ENCODE measurements around the gene SEC63.
"Not testable (repeated sequence)": the region's sequence is repeated elsewhere in the genome, so short reads cannot be mapped to it uniquely, and the experiment has no call there.

SEC63 gene

DNA sequence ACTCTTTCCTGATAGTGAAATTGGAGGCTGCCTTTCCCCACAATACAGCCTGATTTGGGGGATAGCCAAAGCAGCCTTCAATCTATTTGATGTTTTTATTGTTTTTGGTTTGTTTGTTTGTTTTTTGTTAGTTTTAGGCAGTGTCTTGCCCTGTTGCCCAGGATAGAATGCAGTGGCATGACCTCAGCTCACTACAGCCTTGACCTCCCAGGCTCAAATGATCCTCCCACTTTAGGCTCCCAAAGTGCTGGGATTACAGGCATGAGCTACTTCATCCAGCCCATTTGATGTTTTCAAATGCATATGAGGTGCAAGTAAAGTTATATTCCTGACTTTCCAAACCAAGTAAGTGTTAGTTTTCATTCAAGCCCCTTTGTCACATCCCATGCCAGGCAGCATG is 41.3 kb upstream of the SEC63 start:
- H3K27ac ChIP-seq: no peak overlapping the region
- no peaks in the 10 kb centered on the region for H3K36me3 ChIP-seq
- TF ChIP-seq, protein P1, sequence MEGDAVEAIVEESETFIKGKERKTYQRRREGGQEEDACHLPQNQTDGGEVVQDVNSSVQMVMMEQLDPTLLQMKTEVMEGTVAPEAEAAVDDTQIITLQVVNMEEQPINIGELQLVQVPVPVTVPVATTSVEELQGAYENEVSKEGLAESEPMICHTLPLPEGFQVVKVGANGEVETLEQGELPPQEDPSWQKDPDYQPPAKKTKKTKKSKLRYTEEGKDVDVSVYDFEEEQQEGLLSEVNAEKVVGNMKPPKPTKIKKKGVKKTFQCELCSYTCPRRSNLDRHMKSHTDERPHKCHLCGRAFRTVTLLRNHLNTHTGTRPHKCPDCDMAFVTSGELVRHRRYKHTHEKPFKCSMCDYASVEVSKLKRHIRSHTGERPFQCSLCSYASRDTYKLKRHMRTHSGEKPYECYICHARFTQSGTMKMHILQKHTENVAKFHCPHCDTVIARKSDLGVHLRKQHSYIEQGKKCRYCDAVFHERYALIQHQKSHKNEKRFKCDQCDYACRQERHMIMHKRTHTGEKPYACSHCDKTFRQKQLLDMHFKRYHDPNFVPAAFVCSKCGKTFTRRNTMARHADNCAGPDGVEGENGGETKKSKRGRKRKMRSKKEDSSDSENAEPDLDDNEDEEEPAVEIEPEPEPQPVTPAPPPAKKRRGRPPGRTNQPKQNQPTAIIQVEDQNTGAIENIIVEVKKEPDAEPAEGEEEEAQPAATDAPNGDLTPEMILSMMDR (IDR thresholded peaks at IDR 0.05): no peak
- H3K27me3 ChIP-seq: no peaks in the 10 kb centered on the region
- intact Hi-C loops (cut with DNase I; ENCODE audit: low total_unique reads): no loop called here
- no peak for DNase-seq
- H3K4me1 ChIP-seq: no peaks in the 10 kb centered on the region
- no peak overlapping the region for H3K4me3 ChIP-seq
- H3K9me3 ChIP-seq: no peaks in the 10 kb centered on the region

DNA sequence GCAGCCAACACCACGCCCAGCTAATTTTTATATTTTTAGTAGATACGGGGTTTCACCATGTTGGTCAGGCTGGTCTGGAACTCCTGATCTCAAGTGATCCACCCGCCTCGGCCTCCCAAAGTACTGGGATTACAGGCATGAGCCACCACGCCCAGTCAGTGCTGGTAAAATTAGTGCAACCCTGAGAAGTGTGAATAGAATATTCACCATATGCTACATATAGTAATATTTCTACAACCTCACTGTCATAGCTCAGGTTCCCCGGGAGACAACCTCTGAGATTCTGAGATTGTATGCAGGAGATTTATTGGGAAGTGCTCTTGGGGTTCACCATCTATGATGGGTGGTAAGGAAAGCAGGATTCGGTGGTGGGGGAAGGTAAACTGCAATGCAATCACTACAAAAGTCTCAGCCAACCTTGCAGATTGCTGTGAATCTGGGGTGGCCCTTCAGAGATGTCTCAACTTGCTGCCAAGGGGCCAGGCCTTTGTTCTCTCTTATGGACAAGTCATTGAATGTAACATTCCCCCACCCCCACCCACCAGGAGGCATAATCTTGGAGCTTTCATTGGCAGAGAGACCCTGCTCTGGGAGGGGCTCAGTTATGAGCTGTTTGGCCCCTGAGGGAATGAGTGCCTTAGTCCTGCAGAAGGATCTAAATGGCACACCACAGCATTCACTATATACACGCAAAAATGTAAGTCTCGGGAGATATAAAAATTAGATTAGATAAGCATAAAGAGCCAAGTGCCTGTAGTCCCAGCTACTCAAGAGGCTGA is 34.0 kb upstream of the SEC63 start:
- Histone ChIP-seq H3K36me3 (no peaks in the 10 kb centered on the region), H3K27me3 (no peaks in the 10 kb centered on the region), H3K4me1 (no peaks in the 10 kb centered on the region), H3K27ac (no peak overlapping the region), H3K9me3 (no peaks in the 10 kb centered on the region), H3K4me3 (no peak overlapping the region)
- DNase-seq: no peak
- intact Hi-C loops (cut with DNase I; ENCODE audit: low total_unique reads): no loop called here
- TF ChIP-seq, protein P1 (IDR thresholded peaks at IDR 0.05): no peak

DNA sequence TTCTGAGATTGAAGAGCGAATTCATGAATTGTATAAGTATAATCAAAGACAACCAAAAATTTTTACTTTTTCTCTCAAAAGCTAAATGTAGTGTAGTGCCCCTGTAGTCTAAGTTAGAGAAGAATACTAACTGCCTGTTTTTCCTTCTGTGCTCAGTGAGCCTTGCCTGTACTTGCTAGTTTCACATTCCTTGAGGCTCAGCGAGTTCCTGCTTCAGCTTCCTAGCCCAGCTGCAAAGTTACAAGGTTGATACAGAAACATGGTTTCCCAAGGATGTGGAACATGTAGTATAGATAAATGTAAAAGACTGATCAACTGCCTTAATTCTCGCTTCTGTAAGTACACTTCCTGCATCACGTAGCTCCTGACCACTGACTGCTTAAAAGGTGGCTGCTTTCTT is 33.1 kb upstream of the SEC63 start:
- H3K4me3 ChIP-seq: no peak overlapping the region
- no peaks in the 10 kb centered on the region for H3K4me1 ChIP-seq
- no peak overlapping the region for H3K27ac ChIP-seq
- intact Hi-C loops (cut with DNase I; ENCODE audit: low total_unique reads): no loop called here
- no peaks in the 10 kb centered on the region for H3K27me3 ChIP-seq
- TF ChIP-seq, protein P1 (IDR thresholded peaks at IDR 0.05): no peak
- no peaks in the 10 kb centered on the region for H3K9me3 ChIP-seq
- no peak for DNase-seq
- no peaks in the 10 kb centered on the region for H3K36me3 ChIP-seq

DNA sequence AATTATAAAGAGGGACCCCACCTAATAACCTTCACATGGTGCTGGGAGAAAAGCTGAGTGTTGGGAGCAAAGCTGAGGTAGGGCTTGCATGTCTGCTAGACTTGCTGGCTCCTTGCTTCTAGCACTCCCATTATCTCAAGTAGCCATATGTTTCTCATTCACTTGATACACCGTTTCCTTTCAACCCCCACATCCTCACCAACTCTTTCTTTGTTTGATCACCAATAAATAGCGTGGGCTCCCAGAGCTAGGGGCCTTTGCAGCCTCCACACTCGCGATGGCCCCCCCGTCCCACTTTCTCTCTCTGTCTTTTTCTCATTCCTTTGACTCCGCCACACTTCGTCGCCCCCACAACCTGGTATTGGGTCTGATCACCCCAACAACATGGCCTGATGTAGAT is 32.6 kb upstream of the SEC63 start:
- H3K27me3 ChIP-seq; DNase-seq; intact Hi-C loops (cut with DNase I; ENCODE audit: low total_unique reads); H3K27ac ChIP-seq; H3K4me1 ChIP-seq; H3K9me3 ChIP-seq; H3K36me3 ChIP-seq; H3K4me3 ChIP-seq: not testable (repeated sequence)

DNA sequence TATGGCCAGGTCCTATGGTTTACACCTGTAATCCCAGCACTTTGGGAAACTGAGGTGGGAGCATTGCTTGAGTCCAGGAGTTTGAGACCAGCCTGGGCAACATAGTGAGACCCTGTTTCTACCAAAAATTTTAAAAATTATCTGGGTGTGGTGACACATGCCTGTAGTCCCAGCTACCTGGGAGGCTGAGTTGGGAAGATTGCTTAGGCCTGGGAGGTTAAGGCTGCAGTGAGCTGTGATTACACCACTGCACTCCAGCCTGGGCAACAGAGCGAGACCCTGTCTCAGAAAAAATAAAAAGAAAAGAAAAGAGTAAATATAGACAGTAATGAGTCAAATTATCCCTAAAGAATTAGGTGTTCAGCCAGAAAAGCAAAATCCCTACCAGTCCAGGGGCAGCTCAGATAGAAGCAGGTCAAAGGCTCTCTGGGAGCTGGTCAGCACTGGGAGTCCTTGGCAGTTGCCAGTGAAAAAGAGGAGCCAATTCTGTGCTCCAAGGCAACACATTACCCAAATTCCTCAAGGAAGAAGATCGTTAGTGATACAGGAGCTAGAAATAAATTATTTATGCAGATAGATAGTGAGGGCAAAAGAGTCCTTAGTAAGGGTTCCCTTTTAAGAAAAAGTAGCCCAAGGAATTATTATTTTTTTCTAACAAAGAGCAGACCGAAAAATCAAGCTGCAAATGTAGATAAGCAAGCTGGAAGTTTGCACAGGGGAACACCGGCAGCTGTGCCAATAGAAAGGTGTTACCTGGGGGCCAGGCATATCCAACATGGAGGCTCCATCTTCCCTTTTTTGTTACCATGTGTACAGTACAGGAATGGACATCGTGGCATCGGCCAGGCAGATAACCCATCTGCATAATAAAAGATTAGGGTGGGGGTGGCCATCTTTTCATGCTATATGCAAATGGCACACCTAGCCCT is 31.4 kb upstream of the SEC63 start:
- TF ChIP-seq, protein P1 (IDR thresholded peaks at IDR 0.05): no peak
- Histone ChIP-seq H3K36me3 (no peaks in the 10 kb centered on the region), H3K9me3 (no peaks in the 10 kb centered on the region), H3K27ac (no peak overlapping the region), H3K4me3 (no peak overlapping the region), H3K27me3 (no peaks in the 10 kb centered on the region), H3K4me1 (no peaks in the 10 kb centered on the region)
- intact Hi-C loops (cut with DNase I; ENCODE audit: low total_unique reads): no loop called here
- no peak for DNase-seq

DNA sequence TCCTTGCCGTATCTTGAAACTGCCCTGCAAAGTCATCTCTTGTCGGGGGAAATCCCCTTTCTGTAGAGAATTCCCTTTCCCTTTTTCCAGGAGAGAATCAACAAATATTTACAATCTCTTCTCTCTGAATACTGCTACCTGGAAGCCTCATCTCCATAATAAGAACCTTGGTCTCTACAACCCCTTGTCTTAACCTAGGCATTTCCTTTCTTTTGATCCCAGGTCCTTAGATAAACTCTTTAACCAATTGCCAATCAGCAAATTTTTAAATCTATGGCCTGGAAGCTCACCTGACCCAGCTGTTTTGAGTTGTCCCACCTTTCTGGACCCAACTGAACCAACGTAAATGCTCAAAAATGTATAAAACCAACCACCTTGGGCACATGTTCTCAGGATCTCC is 30.6 kb upstream of the SEC63 start:
- Histone ChIP-seq H3K27me3 (no peaks in the 10 kb centered on the region), H3K9me3 (no peaks in the 10 kb centered on the region), H3K4me3 (no peak overlapping the region), H3K4me1 (no peaks in the 10 kb centered on the region), H3K36me3 (no peaks in the 10 kb centered on the region), H3K27ac (no peak overlapping the region)
- TF ChIP-seq, protein P1 (IDR thresholded peaks at IDR 0.05): no peak
- DNase-seq: no peak
- intact Hi-C loops (cut with DNase I; ENCODE audit: low total_unique reads): no loop called here

Measured in tibial artery (tissue), 4 donors.